ENCODE results near the gene RGS10.
A peak's percentile ranks its signal among the peaks of the same experiment; 100 is the strongest.

The RGS10 gene

DNA sequence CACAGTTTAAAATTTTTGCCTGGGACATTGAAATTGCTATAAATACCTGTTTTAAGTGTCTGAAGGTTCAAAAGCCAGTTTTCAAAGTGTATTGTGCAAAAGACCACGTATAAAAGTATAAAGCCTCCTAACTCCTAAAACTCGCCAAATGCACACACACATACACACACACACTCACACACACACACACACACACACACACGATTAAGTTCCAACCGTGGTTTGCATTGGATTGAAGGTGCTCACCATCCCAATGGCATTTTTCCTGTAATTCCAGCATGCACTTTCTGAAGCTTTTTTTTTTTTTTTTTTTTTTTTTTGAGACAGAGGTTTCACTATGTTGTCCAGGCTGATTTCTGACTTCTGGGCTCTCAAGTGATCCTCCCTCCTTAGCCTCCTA, 2.8 kb upstream of the RGS10 start:
- DNase-seq (ENCODE audit: low read depth): no peak
- no peak overlapping the region for H3K4me3 ChIP-seq (ENCODE audit: control insufficient read depth, low read depth, low read length)

DNA sequence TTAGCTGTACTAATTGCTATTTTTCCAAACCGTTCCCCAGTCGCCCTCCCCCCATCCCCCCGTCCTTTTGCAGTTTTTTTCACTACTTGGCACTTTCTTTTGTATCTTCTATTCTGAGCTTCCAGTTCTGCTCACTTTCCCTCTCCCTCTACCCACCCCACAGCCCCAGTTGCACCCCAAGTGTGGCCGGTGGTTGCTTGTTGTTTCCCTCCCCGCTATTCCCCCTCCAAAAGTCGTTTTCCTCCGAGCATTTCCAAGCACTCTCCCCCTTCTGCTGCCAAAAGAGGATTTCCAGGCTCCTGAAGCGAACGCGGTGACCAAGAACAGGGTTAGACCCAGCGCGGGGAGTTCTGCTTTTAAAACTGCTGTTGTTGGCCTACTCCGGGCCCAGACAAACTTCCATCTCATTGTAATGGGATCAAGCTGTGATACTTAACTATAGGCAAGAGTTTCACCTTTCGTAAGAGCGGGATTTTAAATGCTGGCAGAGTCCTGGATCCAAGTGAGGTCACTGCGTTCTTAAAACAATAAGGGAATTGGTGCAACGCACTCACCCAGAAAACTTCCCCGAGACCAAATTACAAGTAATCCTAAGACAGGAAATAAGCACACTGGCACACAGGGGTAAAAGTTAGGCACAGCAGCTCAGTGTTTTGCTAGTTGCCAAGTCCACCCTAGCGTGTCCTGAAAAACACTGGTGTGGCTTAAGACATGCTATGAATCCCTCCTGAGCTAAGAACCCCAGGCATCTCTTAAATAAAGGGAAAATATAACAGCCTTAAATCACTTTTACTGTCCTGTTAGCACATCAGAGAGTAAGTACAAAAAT, 1.5 kb upstream of the RGS10 start:
- DNase-seq (ENCODE audit: low read depth): no peak
- H3K4me3 ChIP-seq (ENCODE audit: control insufficient read depth, low read depth, low read length): no peak overlapping the region
- TF ChIP-seq, protein P1, sequence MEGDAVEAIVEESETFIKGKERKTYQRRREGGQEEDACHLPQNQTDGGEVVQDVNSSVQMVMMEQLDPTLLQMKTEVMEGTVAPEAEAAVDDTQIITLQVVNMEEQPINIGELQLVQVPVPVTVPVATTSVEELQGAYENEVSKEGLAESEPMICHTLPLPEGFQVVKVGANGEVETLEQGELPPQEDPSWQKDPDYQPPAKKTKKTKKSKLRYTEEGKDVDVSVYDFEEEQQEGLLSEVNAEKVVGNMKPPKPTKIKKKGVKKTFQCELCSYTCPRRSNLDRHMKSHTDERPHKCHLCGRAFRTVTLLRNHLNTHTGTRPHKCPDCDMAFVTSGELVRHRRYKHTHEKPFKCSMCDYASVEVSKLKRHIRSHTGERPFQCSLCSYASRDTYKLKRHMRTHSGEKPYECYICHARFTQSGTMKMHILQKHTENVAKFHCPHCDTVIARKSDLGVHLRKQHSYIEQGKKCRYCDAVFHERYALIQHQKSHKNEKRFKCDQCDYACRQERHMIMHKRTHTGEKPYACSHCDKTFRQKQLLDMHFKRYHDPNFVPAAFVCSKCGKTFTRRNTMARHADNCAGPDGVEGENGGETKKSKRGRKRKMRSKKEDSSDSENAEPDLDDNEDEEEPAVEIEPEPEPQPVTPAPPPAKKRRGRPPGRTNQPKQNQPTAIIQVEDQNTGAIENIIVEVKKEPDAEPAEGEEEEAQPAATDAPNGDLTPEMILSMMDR (IDR thresholded peaks at IDR 0.05; ENCODE audit: control insufficient read depth, insufficient read depth, low read depth, low read length, missing control alignments): no peak

More for the DNA sequence above, 2.8 kb upstream of the RGS10 start:
- TF ChIP-seq, protein P1 (IDR thresholded peaks at IDR 0.05; ENCODE audit: control insufficient read depth, insufficient read depth, low read depth, low read length, missing control alignments): no peak

DNA sequence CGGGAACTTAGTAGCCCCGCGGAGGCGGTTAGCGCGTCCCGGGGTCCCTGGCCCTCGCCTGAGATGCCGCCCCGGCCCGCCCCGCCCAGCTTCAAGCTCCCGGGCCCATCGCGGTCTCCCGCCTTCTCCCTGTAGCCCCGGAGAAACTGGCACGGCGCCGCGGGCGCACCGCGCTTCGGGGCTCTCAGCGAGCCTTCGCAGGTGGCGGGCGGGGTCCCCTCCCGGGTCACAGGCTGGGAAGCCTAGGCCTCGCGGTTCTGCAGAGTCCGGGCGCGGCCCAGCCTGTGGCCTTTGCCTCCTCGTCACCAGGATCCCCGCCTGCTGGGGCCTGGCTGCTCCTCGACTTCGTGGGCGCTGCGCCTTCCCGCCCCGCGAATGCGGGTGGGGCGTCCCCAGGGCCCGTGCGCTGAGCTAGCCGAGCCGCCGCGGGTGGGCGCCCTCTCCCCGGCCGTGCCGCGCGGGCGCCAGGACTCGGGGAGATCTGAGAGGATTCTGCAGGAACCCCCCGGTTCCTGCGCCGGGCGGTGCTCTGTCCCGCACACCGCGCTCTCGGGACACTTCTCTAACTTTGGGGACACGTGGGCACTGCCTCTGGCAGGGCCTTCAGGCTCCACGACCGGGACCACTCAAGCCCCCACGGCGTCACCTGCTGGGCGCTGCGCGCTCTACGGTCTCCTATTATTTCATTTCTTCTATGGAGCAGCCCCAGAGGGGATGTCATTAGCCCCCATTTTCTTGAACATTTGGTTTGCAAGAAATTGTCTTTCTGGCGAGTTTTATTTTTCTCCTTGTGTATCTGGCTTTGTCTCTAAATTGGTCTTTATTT, 682 bp upstream of the RGS10 start:
- TF ChIP-seq, protein P1 (IDR thresholded peaks at IDR 0.05; ENCODE audit: control insufficient read depth, insufficient read depth, low read depth, low read length, missing control alignments): peak; percentile 61
- H3K4me3 ChIP-seq (ENCODE audit: control insufficient read depth, low read depth, low read length): peak overlapping the region; percentile 74
- no peak for DNase-seq (ENCODE audit: low read depth)

DNA sequence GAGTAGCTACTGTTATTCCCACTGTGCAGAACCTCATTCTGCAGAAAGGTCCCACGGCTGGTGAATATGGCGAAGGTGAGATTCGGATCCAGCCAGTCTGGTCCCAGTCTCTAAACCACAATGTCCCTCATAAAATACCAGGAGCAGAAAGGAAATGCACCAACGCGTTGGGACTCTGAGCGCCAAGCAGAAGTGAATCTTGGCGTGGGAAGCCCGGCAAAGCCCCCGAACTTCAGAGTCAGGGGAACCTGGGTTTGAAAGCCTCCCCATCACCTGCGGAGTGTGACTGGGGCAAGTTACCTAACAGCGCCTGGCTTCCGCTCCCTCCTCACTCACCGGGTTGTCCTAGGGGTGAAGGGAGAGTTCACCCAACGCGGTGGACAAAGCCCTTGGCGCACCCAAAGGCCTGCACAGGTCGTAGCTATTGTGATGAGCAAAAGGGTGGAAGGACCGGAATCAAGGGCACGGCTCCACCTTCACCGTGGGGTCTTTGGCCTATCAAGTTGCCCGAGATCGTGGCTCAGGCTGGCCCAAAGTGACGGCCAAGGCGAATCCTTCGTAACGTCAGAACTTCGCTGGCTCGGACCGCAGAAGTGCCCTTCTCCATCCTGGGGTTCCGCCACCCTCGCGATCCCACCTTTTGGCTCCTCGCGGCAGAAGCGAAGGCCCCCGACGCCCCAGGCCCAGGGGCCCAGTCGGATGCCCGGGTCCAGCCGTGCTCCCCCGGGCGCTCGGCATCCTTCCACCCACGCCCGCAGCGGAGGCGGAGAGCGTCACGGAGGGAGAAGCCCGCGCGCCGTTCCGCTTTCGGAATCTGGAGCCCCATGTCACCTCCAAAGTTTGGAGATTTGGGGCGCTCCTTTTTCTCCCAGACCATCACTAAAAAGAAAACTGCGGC, 811 bp downstream of the RGS10 start:
- peak overlapping the region; percentile 74 for H3K4me3 ChIP-seq (ENCODE audit: control insufficient read depth, low read depth, low read length)
- DNase-seq (ENCODE audit: low read depth): no peak
- TF ChIP-seq, protein P1 (IDR thresholded peaks at IDR 0.05; ENCODE audit: control insufficient read depth, insufficient read depth, low read depth, low read length, missing control alignments): no peak

DNA sequence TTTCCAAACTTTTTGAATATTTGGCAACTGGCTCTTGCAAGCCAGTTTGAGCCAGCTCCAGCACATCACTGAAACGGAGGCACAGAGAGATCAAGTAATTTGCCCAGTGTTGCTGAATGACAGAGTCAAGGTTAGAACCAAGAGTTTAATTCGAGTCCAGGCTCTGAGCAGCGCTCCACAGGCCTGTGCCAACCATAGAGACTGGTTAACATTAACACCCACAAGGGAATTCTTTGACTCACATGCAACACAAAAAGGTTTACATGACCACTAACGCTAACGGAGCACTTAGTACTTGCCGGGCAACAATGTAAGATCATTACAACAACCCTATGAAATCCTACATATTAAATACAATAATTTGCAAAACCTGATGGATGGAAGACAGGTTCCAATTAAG, 1.5 kb downstream of the RGS10 start:
- DNase-seq (ENCODE audit: low read depth): no peak
- peak overlapping the region; percentile 74 for H3K4me3 ChIP-seq (ENCODE audit: control insufficient read depth, low read depth, low read length)

More for the DNA sequence above, 1.5 kb downstream of the RGS10 start:
- TF ChIP-seq, protein P1 (IDR thresholded peaks at IDR 0.05; ENCODE audit: control insufficient read depth, insufficient read depth, low read depth, low read length, missing control alignments): no peak

Measured in AG09309 (cell line).